Measurements from ENCODE around the gene RNF20.

- TF ChIP-seq CTCF (IDR thresholded peaks at IDR 0.05) (no peak), POLR2A (IDR thresholded peaks at IDR 0.05) (no peak)
Observed at GRCh38 chr9:101605547-101605946, 71.9 kb downstream of the RNF20 start.

Measured in esophagus squamous epithelium (tissue), 4 donors.